Measurements from ENCODE around the gene ZBTB12. TPM values are rescaled to one million over a fixed set of nuclear protein-coding genes. Genes with fewer than 3 reads are reported as not detected.

ZBTB12 gene
- total and polyA plus RNA-seq, 2 of the 13 experiments (the other 11 are each of a cell fraction or from before 2014, with no cell fraction given): 4.8 to 6.0 TPM

DNA sequence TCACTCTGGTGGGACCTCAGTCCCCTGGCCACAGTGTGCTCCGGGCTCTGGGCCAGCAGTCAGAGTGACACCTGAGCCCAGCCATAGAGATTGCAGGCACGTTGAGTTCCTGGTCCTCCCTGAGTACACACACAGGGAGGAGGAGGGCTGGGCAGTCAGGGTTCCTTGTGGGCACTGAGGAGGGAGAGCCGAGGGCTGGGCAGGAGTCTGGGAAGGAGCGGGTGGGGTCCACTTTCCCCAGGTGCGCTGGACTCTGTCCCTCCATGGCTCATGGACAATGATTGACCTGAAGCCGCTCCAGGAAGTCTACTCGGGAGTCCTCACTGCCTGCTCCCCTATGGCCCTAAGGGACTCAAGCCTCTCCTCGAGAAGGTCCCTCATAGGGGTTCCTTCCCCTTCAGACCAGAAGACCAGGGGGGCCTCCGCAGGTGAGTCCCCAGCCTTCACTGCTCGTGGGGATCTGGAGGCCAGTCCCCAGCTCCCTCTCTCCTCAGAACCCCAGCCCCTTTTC, 24.2 kb downstream of the ZBTB12 start (continued):
- TF ChIP-seq TCF12 (IDR thresholded peaks at IDR 0.05): no peak
- no peak for TF ChIP-seq TCF12 (CRISPR knock-in tag; IDR thresholded peaks at IDR 0.05)
- TF ChIP-seq PCBP2 (optimal IDR thresholded peaks at IDR 0.05; ENCODE audit: low read depth, low read length, poor library complexity, severe bottlenecking): no peak
- TF ChIP-seq THAP11 (CRISPR knock-in tag; IDR thresholded peaks at IDR 0.05): peak; percentile 57; the same call in 1 of the 2 replicates
- peak; percentile 83 for TF ChIP-seq SAP130 (CRISPR knock-in tag; IDR thresholded peaks at IDR 0.05; ENCODE audit: low read depth)
- TF ChIP-seq ATF5 (CRISPR knock-in tag; IDR thresholded peaks at IDR 0.05; ENCODE audit: low read depth): no peak
- TF ChIP-seq, protein P1, sequence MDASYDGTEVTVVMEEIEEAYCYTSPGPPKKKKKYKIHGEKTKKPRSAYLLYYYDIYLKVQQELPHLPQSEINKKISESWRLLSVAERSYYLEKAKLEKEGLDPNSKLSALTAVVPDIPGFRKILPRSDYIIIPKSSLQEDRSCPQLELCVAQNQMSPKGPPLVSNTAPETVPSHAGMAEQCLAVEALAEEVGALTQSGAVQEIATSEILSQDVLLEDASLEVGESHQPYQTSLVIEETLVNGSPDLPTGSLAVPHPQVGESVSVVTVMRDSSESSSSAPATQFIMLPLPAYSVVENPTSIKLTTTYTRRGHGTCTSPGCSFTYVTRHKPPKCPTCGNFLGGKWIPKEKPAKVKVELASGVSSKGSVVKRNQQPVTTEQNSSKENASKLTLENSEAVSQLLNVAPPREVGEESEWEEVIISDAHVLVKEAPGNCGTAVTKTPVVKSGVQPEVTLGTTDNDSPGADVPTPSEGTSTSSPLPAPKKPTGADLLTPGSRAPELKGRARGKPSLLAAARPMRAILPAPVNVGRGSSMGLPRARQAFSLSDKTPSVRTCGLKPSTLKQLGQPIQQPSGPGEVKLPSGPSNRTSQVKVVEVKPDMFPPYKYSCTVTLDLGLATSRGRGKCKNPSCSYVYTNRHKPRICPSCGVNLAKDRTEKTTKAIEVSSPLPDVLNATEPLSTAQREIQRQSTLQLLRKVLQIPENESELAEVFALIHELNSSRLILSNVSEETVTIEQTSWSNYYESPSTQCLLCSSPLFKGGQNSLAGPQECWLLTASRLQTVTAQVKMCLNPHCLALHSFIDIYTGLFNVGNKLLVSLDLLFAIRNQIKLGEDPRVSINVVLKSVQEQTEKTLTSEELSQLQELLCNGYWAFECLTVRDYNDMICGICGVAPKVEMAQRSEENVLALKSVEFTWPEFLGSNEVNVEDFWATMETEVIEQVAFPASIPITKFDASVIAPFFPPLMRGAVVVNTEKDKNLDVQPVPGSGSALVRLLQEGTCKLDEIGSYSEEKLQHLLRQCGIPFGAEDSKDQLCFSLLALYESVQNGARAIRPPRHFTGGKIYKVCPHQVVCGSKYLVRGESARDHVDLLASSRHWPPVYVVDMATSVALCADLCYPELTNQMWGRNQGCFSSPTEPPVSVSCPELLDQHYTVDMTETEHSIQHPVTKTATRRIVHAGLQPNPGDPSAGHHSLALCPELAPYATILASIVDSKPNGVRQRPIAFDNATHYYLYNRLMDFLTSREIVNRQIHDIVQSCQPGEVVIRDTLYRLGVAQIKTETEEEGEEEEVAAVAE (CRISPR knock-in tag; IDR thresholded peaks at IDR 0.05; ENCODE audit: borderline replicate concordance): peak; percentile 27; the same call in 1 of the 2 replicates
- peak; percentile 73 for TF ChIP-seq NFYB (CRISPR knock-in tag; IDR thresholded peaks at IDR 0.05)
- TF ChIP-seq, protein P2, sequence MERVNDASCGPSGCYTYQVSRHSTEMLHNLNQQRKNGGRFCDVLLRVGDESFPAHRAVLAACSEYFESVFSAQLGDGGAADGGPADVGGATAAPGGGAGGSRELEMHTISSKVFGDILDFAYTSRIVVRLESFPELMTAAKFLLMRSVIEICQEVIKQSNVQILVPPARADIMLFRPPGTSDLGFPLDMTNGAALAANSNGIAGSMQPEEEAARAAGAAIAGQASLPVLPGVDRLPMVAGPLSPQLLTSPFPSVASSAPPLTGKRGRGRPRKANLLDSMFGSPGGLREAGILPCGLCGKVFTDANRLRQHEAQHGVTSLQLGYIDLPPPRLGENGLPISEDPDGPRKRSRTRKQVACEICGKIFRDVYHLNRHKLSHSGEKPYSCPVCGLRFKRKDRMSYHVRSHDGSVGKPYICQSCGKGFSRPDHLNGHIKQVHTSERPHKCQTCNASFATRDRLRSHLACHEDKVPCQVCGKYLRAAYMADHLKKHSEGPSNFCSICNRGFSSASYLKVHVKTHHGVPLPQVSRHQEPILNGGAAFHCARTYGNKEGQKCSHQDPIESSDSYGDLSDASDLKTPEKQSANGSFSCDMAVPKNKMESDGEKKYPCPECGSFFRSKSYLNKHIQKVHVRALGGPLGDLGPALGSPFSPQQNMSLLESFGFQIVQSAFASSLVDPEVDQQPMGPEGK (CRISPR knock-in tag; IDR thresholded peaks at IDR 0.05): peak; percentile 71; the same call in 1 of the 2 replicates
- 0 out of 2 replicates have a peak, but pooled peaks have one; percentile 49 for TF ChIP-seq MLX (CRISPR knock-in tag; IDR thresholded peaks at IDR 0.05)
- no peak for TF ChIP-seq BHLHE40 (IDR thresholded peaks at IDR 0.05; ENCODE audit: low read length)
- TF ChIP-seq POLR2AphosphoS5 (IDR thresholded peaks at IDR 0.05; ENCODE audit: low read depth, low read length): peak; percentile 50
- TF ChIP-seq HOMEZ (CRISPR knock-in tag; IDR thresholded peaks at IDR 0.05; ENCODE audit: low read depth): peak; percentile 30; the same call in 1 of the 2 replicates
- peak; percentile 36; the same call in 1 of the 2 replicates for TF ChIP-seq CAMTA2 (CRISPR knock-in tag; IDR thresholded peaks at IDR 0.05; ENCODE audit: borderline replicate concordance)
- TF ChIP-seq ZFX (CRISPR knock-in tag; IDR thresholded peaks at IDR 0.05; ENCODE audit: low read depth): peak; percentile 84
- TF ChIP-seq GFI1 (CRISPR knock-in tag; IDR thresholded peaks at IDR 0.05; ENCODE audit: borderline replicate concordance): no peak
- peak; percentile 15; the same call in 1 of the 2 replicates for TF ChIP-seq FOSL2 (CRISPR knock-in tag; IDR thresholded peaks at IDR 0.05)
- TF ChIP-seq NR2C2 (CRISPR knock-in tag; IDR thresholded peaks at IDR 0.05; ENCODE audit: borderline replicate concordance): peak; percentile 16; the same call in 1 of the 2 replicates
- TF ChIP-seq ZNF788 (CRISPR knock-in tag; IDR thresholded peaks at IDR 0.05; ENCODE audit: borderline replicate concordance): 0 out of 2 replicates have a peak, but pooled peaks have one; percentile 33

Data from HepG2 (cell line).